Peyer's patch (tissue), 4 donors: ENCODE measurements around the gene MED13L. TPM values are rescaled to one million over a fixed set of nuclear protein-coding genes. Genes with fewer than 3 reads are reported as not detected.

Experiments used
- DNase-seq, 3 donors: peaks; one replicate each; pipeline ENCODE4 v3.0.0-alpha.2; 2017 to 2019
- H3K27ac ChIP-seq, 4 donors: fragments of 200-600 bp; sonication (generic); one replicate each; pipeline ENCODE4 v1.5.1; 2016 to 2019
- H3K27me3 ChIP-seq, 2 donors: fragments of 200-600 bp; sonication (generic); one replicate each; pipeline ENCODE4 v1.5.1; 2019
- H3K36me3 ChIP-seq, 3 donors: fragments of 200-600 bp; sonication (generic); one replicate each; pipeline ENCODE4 v1.5.1; 2016 to 2019
- H3K4me1 ChIP-seq, 4 donors: fragments of 200-600 bp; sonication (generic); one replicate each; pipeline ENCODE4 v1.5.1; 2016 to 2019
- H3K4me3 ChIP-seq, 4 donors: fragments of 200-600 bp; sonication (generic); 1 replicate in 3 of 4; 2 replicates in 1 of 4; pipeline ENCODE4 v1.5.1; 2016 to 2019; ENCODE audit warnings: mild to moderate bottlenecking in 1 of 4
- H3K9me3 ChIP-seq, 4 donors: fragments of 200-600 bp; sonication (generic); one replicate each; pipeline ENCODE4 v1.5.1; 2016 to 2019; ENCODE audit warnings: mild to moderate bottlenecking in 1 of 4
- POLR2A ChIP-seq, 2 donors: fragments of 450-650 bp; IDR thresholded peaks; one replicate each; pipeline ENCODE4 v1.5.1; 2017; ENCODE audit warnings: antibody characterized with exemption in 2 of 2, mild to moderate bottlenecking in 2 of 2, moderate library complexity in 2 of 2
- total RNA-seq, 4 donors: library from RNA; depleted of rRNA; stranded (reverse); fragments of >200 nt; gene quantifications; one replicate each; pipeline ENCODE4 v1.1.0, GENCODE V29; 2016
- TF ChIP-seq, protein P1 (sequence below), 6 experiments: fragments of 450-650 bp in 4 of 6; fragments of 200-600 bp in 2 of 6; sonication (generic) in 1 of 6; IDR thresholded peaks; one replicate each; pipeline ENCODE4 v1.5.1; 2017 to 2019; ENCODE audit warnings: antibody characterized with exemption in 6 of 6, mild to moderate bottlenecking in 3 of 6, moderate library complexity in 1 of 6

Gene MED13L
- total RNA-seq, 4 donors from 2014 or later: 127 to 181 (median 145) TPM

DNA sequence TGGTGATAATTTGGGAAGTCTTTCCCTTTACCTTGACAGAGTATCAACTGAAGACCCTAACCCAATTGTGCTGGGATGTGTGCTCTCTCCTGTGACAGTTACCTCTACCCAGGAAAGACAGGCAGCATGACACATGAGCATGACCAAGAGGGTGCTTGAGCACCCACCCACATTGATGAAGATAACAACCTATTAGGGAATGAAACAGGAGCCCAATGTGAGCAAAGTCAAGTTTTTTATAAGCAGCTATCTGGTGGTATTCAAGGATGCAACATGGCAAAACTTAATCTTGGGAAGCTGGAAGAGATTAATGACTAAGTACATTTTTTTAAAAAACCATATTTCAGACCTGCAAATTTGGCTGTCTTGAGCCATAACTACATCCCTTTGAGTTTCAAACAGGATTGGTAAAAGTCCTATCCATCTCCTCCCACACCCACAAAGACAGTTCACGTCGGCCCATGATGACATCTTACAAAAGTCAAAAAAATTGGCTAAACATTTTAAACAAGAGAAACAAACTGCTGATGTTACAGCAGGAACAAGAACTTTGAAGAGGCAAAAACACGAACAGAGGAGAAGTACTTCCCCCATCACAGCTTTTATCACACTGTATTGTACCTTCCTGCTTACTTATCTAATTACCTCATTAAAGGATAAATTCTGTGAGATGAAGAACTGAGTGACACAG lies 60.3 kb downstream of the MED13L start:
- no peak for DNase-seq
- no peak overlapping the region for H3K4me3 ChIP-seq
- H3K27ac ChIP-seq: no peak overlapping the region
- H3K36me3 ChIP-seq: no peaks in the 10 kb centered on the region
- TF ChIP-seq, protein P1, sequence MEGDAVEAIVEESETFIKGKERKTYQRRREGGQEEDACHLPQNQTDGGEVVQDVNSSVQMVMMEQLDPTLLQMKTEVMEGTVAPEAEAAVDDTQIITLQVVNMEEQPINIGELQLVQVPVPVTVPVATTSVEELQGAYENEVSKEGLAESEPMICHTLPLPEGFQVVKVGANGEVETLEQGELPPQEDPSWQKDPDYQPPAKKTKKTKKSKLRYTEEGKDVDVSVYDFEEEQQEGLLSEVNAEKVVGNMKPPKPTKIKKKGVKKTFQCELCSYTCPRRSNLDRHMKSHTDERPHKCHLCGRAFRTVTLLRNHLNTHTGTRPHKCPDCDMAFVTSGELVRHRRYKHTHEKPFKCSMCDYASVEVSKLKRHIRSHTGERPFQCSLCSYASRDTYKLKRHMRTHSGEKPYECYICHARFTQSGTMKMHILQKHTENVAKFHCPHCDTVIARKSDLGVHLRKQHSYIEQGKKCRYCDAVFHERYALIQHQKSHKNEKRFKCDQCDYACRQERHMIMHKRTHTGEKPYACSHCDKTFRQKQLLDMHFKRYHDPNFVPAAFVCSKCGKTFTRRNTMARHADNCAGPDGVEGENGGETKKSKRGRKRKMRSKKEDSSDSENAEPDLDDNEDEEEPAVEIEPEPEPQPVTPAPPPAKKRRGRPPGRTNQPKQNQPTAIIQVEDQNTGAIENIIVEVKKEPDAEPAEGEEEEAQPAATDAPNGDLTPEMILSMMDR (IDR thresholded peaks at IDR 0.05): no peak
- TF ChIP-seq POLR2A (IDR thresholded peaks at IDR 0.05): no peak
- peaks cover 0 to 6% (median 1%) of the 10 kb centered on the region in 4 donors for H3K4me1 ChIP-seq
- no peaks in the 10 kb centered on the region for H3K9me3 ChIP-seq
- H3K27me3 ChIP-seq: no peaks in the 10 kb centered on the region

DNA sequence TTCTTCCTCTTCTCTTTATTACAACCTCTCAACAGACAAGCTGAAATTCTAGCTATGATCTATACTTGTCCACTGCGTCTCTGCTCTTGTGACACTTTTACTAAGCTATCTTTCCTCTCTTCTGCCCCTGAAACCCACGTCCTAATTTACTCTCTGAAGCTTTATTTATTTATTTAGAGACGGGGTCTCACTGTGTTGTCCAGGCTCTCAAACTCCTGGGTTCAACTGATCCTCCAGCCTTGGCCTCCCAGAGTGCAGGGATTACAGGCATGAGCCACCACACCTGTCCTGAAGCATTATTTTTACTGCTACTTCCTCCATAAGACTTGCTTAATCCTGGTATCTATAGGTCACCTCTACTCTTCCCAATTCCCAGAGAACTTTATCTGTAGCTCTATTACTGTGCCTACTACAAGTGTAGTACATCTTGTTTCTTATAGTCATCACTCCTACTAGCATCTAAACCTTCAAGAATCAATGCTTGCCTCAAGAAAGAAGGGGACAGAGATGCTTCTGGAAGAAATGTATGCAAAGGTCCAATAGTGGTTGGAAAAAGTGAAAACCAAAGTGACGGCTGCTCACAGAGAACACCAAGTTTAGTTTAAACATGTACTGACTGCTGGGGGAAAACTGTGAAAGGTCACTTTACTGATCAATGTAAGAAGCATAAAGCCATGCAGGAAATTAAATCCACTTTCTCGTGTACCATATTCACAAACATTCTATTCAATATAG lies 61.3 kb downstream of the MED13L start:
- no peaks in the 10 kb centered on the region for H3K27me3 ChIP-seq
- no peaks in the 10 kb centered on the region for H3K9me3 ChIP-seq
- DNase-seq: no peak
- H3K4me3 ChIP-seq: no peak overlapping the region
- H3K4me1 ChIP-seq: peaks cover 0 to 6% (median 0%) of the 10 kb centered on the region in 4 donors
- no peak overlapping the region for H3K27ac ChIP-seq
- no peaks in the 10 kb centered on the region for H3K36me3 ChIP-seq
- TF ChIP-seq, protein P1 (IDR thresholded peaks at IDR 0.05): no peak

DNA sequence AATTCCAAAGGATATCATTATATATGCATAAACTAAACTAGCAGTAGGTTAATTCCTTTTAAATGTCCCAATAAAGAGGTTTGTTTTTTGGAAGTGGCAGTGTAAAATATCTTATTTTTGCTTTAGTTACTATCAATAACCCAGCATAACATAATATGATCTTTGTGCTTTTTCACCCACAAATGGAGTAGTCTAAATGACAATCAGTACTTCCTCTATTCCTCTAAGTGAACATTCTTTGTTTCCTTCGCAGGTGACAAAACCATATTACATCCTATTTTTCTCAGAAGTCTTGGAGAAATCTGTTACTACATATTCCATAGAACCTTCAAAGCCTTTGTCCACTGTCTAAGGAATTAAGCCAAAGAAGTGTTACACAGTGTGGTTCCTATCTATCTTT lies 62.5 kb downstream of the MED13L start:
- Histone ChIP-seq H3K27ac (no peak overlapping the region), H3K27me3 (no peaks in the 10 kb centered on the region), H3K4me3 (no peak overlapping the region), H3K4me1 (peaks cover 0 to 6% (median 0%) of the 10 kb centered on the region in 4 donors), H3K36me3 (no peaks in the 10 kb centered on the region), H3K9me3 (no peaks in the 10 kb centered on the region)
- DNase-seq: no peak
- no peak for TF ChIP-seq POLR2A (IDR thresholded peaks at IDR 0.05)
- TF ChIP-seq, protein P1 (IDR thresholded peaks at IDR 0.05): no peak

DNA sequence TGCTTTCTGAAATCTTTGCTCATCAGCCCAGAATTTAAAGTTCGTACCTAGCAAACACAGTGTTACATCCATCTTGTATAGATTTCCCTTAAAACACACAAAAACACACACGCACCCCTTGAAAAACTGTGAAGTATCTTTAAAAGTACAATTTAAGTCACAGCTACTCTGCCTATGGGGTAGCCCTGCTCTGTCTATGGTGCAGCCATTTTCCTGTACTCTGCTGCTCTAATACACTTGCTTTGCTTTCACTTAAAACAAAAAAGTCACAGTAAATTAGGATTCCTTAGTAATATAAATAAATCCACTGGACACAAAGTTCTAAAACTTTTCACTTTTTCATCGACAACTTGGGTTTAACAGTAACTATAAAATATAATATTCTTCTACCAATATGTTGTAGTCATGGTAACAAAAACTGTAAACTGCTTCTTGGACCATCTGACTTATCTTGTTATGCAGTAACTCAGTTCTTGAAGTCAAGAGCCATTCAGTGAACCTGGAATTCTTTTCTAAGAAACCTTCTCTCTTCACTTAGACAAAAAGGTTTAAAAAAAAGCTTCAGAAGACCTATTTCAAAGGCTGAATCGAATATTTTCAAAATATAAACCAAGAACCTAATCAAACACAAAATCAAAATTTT lies 63.5 kb downstream of the MED13L start:
- H3K4me1 ChIP-seq: peaks cover 0 to 6% (median 0%) of the 10 kb centered on the region in 4 donors
- H3K27me3 ChIP-seq: no peaks in the 10 kb centered on the region
- H3K36me3 ChIP-seq: no peaks in the 10 kb centered on the region
- H3K9me3 ChIP-seq: no peaks in the 10 kb centered on the region
- H3K27ac ChIP-seq: no peak overlapping the region
- TF ChIP-seq, protein P1 (IDR thresholded peaks at IDR 0.05): no peak
- TF ChIP-seq POLR2A (IDR thresholded peaks at IDR 0.05): no peak
- DNase-seq: no peak
- no peak overlapping the region for H3K4me3 ChIP-seq

DNA sequence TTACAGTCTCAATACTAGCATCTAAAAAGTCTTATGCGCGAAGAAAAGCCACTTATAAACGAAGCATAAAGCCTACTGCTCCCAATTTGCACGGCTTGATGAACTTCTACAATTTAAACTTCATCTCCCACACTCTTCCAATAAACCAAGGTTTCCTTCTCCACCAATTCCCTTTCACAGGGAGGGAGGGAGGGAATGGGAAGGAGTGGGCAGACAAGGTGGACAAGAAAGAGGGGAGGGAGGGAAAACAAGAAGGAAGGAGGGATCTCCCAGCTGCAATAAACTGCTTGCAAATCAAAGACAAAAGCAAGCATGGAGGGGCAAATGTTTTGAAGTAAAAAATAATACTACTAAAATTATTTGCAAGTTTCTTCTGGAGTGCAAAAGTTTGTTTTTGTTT lies 64.5 kb downstream of the MED13L start:
- peaks cover 0 to 6% (median 0%) of the 10 kb centered on the region in 4 donors for H3K4me1 ChIP-seq
- TF ChIP-seq, protein P1 (IDR thresholded peaks at IDR 0.05): no peak
- no peak for TF ChIP-seq POLR2A (IDR thresholded peaks at IDR 0.05)

More for the DNA sequence above, 64.5 kb downstream of the MED13L start:
- DNase-seq: no peak
- Histone ChIP-seq H3K27ac (no peak overlapping the region), H3K27me3 (no peaks in the 10 kb centered on the region), H3K9me3 (no peaks in the 10 kb centered on the region), H3K36me3 (no peaks in the 10 kb centered on the region), H3K4me3 (no peak overlapping the region)
